ENCODE data around the gene CERT1.
"Not testable (repeated sequence)": the region's sequence is repeated elsewhere in the genome, so short reads cannot be mapped to it uniquely, and the experiment has no call there.

CERT1 gene, protein sequence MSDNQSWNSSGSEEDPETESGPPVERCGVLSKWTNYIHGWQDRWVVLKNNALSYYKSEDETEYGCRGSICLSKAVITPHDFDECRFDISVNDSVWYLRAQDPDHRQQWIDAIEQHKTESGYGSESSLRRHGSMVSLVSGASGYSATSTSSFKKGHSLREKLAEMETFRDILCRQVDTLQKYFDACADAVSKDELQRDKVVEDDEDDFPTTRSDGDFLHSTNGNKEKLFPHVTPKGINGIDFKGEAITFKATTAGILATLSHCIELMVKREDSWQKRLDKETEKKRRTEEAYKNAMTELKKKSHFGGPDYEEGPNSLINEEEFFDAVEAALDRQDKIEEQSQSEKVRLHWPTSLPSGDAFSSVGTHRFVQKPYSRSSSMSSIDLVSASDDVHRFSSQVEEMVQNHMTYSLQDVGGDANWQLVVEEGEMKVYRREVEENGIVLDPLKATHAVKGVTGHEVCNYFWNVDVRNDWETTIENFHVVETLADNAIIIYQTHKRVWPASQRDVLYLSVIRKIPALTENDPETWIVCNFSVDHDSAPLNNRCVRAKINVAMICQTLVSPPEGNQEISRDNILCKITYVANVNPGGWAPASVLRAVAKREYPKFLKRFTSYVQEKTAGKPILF

GRCh38 chr5:75511435-75512382 is at the start of gene CERT1, which contains the start of gene POLK:
CERT1 (minus strand) TSS chr5:75511629; CDS start chr5:75511207, 422 bp downstream.
POLK (plus strand) TSS chr5:75511891.
- DNase-seq (ENCODE audit: low read depth in 1 of 2, low spot score in 1 of 2), result peak; percentile 81 to 89

- DNase-seq (ENCODE audit: low read depth in 1 of 2, low spot score in 1 of 2), result not testable (repeated sequence)
Measured at GRCh38 chr5:75560655-75561054, 49.2 kb upstream of the CERT1 start.

DNA sequence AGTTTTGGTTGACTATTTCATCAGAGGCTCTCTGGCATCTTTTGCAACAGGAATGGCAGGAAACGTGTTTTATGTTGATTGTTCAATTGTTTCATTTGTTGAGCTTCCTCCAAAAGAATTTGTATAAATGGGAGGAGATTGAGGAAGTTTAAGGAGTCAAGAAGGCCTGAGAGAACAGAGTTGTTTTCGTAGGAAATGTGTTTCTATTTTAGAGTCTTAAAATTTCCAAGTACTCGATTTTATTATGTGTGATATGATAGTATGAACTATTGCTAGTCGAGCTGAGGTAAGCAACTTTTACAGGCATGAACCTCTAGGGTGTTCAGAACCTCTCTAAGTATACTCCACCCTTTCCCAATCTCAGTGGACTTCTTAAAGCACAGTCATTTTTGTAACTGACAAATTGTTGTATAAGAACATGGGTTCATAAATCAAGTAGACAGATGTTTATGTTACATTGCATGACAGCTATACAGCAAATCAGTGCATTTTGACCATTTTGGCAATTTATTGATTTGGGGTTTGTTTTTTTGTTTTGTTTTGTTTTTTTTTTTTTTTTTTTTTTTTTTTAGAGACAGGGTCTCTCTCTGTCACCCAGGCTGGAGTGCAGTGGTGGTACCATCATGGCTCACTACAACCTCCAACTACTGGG is 47.7 kb upstream of the CERT1 start:
- DNase-seq (ENCODE audit: low read depth in 1 of 2, low spot score in 1 of 2), result no peak

- DNase-seq (ENCODE audit: low read depth in 1 of 2, low spot score in 1 of 2), result no peak
Measured at GRCh38 chr5:75558221-75558620, 46.8 kb upstream of the CERT1 start.

- no peak for DNase-seq (ENCODE audit: low read depth in 1 of 2, low spot score in 1 of 2)
Measured at GRCh38 chr5:75553358-75553757, 41.9 kb upstream of the CERT1 start.

- no peak for DNase-seq (ENCODE audit: low read depth in 1 of 2, low spot score in 1 of 2)
Measured at GRCh38 chr5:75552764-75553163, 41.3 kb upstream of the CERT1 start.

- DNase-seq (ENCODE audit: low read depth in 1 of 2, low spot score in 1 of 2), result no peak
Measured at GRCh38 chr5:75551471-75551870, 40.0 kb upstream of the CERT1 start.

DNA sequence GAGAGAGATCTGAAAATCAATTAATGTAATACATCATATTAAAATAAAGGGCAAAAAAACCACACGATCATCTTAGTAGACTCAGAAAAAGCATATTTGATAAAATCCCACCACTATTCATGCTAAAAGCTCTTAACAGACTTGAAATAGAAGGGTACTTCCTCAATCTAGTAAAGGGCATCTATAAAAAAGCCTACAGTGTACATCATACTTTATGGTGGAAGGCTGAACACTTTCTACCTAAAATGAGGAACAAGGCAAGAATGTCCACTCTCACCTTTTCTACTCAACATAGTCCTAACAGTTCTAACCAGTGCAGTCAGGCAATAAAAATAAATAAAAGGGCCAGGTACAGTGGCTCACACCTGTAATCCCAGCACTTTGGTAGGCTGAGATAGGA is 39.2 kb upstream of the CERT1 start:
- DNase-seq (ENCODE audit: low read depth in 1 of 2, low spot score in 1 of 2), result no peak

DNA sequence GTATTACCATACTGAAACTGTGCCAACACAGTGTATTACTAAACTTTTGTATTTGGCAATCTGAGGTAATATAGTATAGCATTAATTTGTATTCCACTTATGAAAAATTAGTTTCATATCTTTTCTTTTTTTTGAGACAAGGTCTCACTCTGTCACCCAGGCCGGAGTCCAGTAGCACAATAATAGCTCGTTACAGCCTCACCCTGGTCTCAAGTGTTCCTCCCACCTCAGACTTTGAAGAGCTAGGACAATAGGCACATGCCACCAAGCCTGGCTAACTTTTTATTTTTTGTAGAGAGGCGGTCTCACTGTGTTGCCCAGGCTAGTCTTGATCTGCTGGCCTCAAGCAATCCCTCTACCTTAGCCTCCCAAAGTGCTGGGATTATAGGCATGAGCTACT is 36.4 kb upstream of the CERT1 start:
- DNase-seq (ENCODE audit: low read depth in 1 of 2, low spot score in 1 of 2), result no peak

- DNase-seq (ENCODE audit: low read depth in 1 of 2, low spot score in 1 of 2), result no peak
Measured at GRCh38 chr5:75546830-75547229, 35.4 kb upstream of the CERT1 start.

GRCh38 chr5:75545131-75545530 is 33.7 kb upstream of the CERT1 start:
- no peak for DNase-seq (ENCODE audit: low read depth in 1 of 2, low spot score in 1 of 2)

DNA sequence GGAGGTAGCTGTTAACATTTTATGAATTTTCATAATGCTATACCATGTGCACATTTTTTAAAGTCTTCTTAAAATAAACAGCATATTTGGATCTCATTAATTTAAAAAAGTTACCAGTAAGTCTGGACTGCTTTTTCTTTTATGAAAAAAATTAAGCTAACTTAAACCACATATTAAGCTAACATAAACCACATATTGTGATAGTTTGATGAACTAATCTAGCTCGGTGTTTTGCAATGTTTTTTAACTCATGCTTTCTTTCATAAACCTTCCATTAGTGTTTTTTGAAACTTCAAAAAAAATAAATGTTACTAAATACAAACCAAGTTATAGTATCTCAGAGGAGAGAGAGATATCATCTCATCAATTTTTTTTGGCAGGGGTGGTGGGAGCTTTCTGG is 26.8 kb upstream of the CERT1 start:
- no peak for DNase-seq (ENCODE audit: low read depth in 1 of 2, low spot score in 1 of 2)

DNA sequence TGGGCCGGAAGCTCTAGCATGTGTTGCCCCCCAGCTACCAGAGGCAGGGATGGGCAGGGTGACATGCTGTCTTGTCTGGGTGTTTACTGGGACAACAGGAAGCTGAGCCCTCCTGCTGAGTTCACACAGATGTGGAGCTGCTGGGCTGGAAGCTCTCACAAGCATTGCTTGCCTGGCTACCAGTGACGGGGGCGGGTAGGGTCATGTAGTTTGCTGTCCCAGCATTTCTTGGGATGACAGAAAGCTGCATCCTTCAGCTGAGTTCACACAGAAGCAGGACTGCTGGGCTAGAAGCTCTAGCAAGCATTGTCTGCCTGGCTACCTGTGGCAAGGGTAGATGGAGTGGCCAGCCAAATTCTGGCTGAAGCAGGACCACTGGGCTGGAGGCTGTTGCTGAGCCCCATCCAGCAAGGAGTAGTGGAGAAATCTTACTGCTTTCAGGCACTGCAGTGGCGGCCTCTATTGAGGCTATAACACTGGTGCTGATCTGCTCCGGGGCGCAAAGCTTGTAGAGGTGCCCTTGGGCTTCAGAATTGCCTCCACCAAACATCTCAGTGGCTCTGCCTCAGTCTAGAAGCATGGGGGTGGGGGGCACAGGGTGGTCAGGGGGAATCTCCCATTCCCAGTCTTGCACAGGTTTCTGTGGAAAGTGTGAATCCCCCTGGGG is 25.4 kb upstream of the CERT1 start:
- no peak for DNase-seq (ENCODE audit: low read depth in 1 of 2, low spot score in 1 of 2)

- DNase-seq (ENCODE audit: low read depth in 1 of 2, low spot score in 1 of 2), result no peak
Measured at GRCh38 chr5:75536147-75536546, 24.7 kb upstream of the CERT1 start.

- no peak for DNase-seq (ENCODE audit: low read depth in 1 of 2, low spot score in 1 of 2)
Measured at GRCh38 chr5:75534734-75535133, 23.3 kb upstream of the CERT1 start.

DNA sequence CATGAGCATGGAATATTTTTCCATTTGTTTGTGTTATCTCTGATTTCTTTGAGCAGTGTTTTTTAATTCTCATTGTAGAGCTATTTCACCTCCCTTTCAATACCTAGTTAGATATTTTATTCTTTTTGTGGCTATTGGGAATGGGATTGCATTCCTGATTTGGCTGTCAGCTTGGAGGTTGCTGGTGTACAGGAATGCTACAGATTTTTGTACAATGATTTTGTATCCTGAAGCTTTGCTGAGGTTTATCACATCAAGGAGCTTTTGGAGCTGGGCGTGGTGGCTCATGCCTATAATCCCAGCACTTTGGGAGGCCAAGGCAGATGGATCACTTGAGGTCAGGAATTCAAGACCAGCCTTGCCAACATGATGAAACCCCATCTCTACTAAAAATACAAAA is 22.3 kb upstream of the CERT1 start:
- not testable (repeated sequence) for DNase-seq (ENCODE audit: low read depth in 1 of 2, low spot score in 1 of 2)

- DNase-seq (ENCODE audit: low read depth in 1 of 2, low spot score in 1 of 2), result no peak
Measured at GRCh38 chr5:75532190-75532589, 20.8 kb upstream of the CERT1 start.

GRCh38 chr5:75529185-75529584 is 17.8 kb upstream of the CERT1 start:
- DNase-seq (ENCODE audit: low read depth in 1 of 2, low spot score in 1 of 2), result no peak

DNA sequence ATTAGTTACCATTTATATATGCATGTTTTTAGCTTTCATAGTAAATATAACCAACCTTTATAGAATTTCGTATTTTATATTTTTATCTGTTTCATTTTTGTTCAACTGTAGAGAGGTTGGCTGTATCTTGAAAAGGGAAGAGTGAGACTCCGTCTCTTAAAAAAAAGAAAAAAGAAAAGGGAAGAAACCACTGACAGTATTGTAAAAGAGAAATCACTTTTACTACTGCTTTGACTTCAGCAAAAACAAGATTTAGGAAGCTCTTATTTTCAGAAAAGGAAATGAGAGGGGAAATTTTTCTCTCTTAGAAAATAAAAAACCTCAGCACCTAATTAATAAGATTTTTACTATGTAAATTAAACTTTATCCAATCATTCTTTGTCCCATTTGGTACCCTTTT is 14.6 kb upstream of the CERT1 start:
- DNase-seq (ENCODE audit: low read depth in 1 of 2, low spot score in 1 of 2), result no peak

GRCh38 chr5:75525344-75525743 is 13.9 kb upstream of the CERT1 start:
- DNase-seq (ENCODE audit: low read depth in 1 of 2, low spot score in 1 of 2), result no peak

- DNase-seq (ENCODE audit: low read depth in 1 of 2, low spot score in 1 of 2), result no peak
Measured at GRCh38 chr5:75524591-75524990, 13.2 kb upstream of the CERT1 start.

Measured in stimulated activated CD4-positive, alpha-beta T cell treated with anti-CD3 and anti-CD28 coated beads, Interleukin-15, amount 100 ng/mL, for 1 hour (primary cell).